Mucosa of rectum (tissue), 2 donors: ENCODE results near the gene LIX1L.

Experiments
- H3K27ac ChIP-seq, 2 donors: one replicate each; pipeline ENCODE4 v1.7.0; 2013; ENCODE audit warnings: inconsistent platforms in 2 of 2, low read depth in 2 of 2, low read length in 2 of 2
- H3K27me3 ChIP-seq, 2 donors: one replicate each; pipeline ENCODE4 v1.7.0; 2013; ENCODE audit warnings: low read length in 2 of 2; ENCODE audit not compliant: control insufficient read depth in 2 of 2, insufficient read depth in 2 of 2
- H3K36me3 ChIP-seq, 2 donors: one replicate each; pipeline ENCODE4 v1.7.0; 2013; ENCODE audit warnings: low read length in 2 of 2; ENCODE audit not compliant: control insufficient read depth in 2 of 2, insufficient read depth in 2 of 2
- H3K4me1 ChIP-seq, 2 donors: one replicate each; pipeline ENCODE4 v1.7.0; 2013; ENCODE audit warnings: low read length in 2 of 2, mild to moderate bottlenecking in 1 of 2; ENCODE audit not compliant: control insufficient read depth in 2 of 2, insufficient read depth in 2 of 2
- H3K4me3 ChIP-seq, 2 donors: one replicate each; pipeline ENCODE4 v1.7.0; 2013; ENCODE audit warnings: low read length in 2 of 2
- H3K9ac ChIP-seq, 2 donors: one replicate each; pipeline ENCODE4 v1.7.0; 2013; ENCODE audit warnings: low read length in 2 of 2, low read depth in 1 of 2, mild to moderate bottlenecking in 1 of 2
- H3K9me3 ChIP-seq, 2 donors: one replicate each; pipeline ENCODE4 v1.7.0; 2013; ENCODE audit warnings: low read length in 2 of 2; ENCODE audit not compliant: control insufficient read depth in 2 of 2
- donor health status: healthy.
- donor health status: Normal muscosa, but diverticular disease.

Gene LIX1L

DNA sequence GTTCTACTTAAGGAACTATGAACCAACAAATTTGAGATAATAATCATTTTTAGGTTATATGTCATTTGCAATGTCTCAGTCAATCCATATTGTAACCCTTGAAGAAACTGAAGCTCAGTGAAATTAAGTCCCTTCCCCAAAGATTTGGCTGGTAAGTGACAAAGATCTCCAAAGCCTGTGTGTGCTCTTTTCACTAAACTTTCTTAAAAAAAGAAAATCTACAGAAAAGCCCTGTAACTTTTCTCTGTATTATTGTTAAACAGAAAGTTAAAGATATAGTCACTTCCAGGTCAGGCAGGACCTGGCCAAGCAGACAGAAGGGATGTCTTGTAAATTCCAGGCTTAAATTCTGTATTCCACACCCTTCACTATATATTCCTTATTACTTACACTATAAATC, 1.5 kb downstream of the LIX1L start:
- Histone ChIP-seq H3K4me3 (peak overlapping the region in 1 of 2 donors; percentile 79), H3K27me3 (peaks cover 5 to 18% of the 10 kb centered on the region in 2 donors), H3K27ac (peak overlapping the region in 1 of 2 donors; percentile 85), H3K9ac (peak overlapping the region; percentile 57 to 68), H3K9me3 (no peaks in the 10 kb centered on the region), H3K36me3 (no peaks in the 10 kb centered on the region), H3K4me1 (peaks cover 24 to 41% of the 10 kb centered on the region in 2 donors)

DNA sequence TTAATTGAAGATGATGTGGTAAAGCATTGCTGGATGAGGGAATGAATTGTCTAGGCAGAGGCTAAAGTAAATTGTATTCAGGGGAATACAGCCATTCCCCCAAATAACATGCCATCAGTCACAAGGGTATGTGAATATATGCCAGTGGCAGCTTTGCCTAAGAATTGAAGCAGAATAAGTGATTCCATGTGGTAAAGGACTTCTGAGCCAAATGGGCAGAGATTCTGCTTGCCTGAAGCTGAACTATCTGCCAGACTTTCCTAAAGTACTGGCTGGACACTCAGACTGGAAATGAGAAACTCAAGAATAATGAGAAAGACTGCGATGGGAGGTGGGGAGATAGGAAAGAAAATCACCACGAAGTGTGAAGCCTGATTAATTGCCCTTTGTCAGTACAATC, 2.4 kb downstream of the LIX1L start:
- H3K9ac ChIP-seq: no peak overlapping the region
- H3K4me3 ChIP-seq: no peak overlapping the region
- H3K4me1 ChIP-seq: peaks cover 16 to 32% of the 10 kb centered on the region in 2 donors
- no peaks in the 10 kb centered on the region for H3K9me3 ChIP-seq
- H3K27ac ChIP-seq: no peak overlapping the region
- no peaks in the 10 kb centered on the region for H3K36me3 ChIP-seq
- H3K27me3 ChIP-seq: peaks cover 0 to 9% of the 10 kb centered on the region in 2 donors

DNA sequence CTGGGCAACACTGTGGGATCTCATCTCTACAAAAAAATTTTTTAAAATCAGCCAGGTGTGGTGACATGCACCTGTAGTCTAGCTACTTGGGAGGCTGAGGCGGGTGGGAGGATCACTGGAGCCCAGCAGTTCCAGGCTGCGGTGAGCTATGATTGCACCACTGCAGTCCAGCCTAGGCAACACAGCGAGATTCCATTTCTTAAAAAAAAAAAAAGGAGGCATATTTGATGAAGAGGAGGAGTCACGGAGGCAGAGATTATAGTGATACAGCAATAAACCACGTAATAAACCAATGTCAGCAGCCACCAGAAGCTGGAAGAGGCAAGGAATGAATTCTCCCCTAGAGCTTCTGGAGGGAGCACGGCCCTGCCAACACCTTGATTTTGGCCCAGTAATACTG, 4.0 kb downstream of the LIX1L start:
- Histone ChIP-seq H3K27ac (no peak overlapping the region), H3K9me3 (no peaks in the 10 kb centered on the region), H3K27me3 (no peaks in the 10 kb centered on the region), H3K36me3 (no peaks in the 10 kb centered on the region), H3K4me3 (no peak overlapping the region), H3K9ac (no peak overlapping the region), H3K4me1 (peaks cover 16 to 29% of the 10 kb centered on the region in 2 donors)

DNA sequence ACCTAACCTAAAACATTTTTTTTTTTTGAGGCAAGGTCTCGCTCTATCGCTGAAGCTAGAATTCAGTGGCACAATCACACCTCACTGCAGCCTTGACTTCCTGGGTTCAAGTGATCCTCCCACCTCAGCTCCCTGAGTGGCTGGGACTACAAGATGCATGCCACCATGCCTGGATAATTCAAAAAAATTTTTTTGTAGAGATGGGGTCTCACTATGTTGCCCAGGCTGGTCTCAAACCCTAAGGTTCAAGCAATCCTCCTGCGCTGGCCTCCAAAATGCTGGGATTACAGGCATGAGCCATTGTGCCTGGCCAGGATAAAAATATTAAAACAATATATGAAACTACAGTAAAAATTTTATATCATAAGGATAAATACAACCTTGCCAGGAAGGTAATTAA, 4.9 kb downstream of the LIX1L start:
- H3K27ac ChIP-seq: no peak overlapping the region
- no peaks in the 10 kb centered on the region for H3K9me3 ChIP-seq
- H3K4me3 ChIP-seq: no peak overlapping the region
- peaks cover 12 to 21% of the 10 kb centered on the region in 2 donors for H3K4me1 ChIP-seq
- H3K27me3 ChIP-seq: no peaks in the 10 kb centered on the region
- H3K36me3 ChIP-seq: no peaks in the 10 kb centered on the region
- H3K9ac ChIP-seq: no peak overlapping the region

DNA sequence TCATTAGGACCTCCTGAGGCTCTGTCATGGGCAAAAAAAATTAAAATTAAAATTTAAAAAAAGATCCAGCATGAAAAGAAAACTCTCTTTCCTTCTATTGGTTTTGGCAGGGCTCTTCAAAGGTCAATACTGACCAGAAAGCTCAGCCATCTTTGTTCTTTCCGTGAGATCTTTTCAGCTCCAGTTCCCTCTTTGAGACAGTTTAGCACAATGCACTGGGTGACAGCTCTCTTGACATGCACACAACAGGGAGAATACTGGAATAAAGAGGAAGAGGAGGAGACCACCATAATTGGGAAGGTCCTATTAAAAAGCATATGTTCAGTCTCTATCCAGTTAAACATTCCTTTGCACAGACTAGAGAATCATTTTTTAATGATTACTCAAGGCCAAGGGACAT, 6.3 kb downstream of the LIX1L start:
- Histone ChIP-seq H3K36me3 (peaks cover 0 to 1% of the 10 kb centered on the region in 2 donors), H3K4me3 (no peak overlapping the region), H3K4me1 (peaks cover 7 to 17% of the 10 kb centered on the region in 2 donors), H3K27ac (no peak overlapping the region), H3K9ac (no peak overlapping the region), H3K9me3 (no peaks in the 10 kb centered on the region), H3K27me3 (no peaks in the 10 kb centered on the region)

DNA sequence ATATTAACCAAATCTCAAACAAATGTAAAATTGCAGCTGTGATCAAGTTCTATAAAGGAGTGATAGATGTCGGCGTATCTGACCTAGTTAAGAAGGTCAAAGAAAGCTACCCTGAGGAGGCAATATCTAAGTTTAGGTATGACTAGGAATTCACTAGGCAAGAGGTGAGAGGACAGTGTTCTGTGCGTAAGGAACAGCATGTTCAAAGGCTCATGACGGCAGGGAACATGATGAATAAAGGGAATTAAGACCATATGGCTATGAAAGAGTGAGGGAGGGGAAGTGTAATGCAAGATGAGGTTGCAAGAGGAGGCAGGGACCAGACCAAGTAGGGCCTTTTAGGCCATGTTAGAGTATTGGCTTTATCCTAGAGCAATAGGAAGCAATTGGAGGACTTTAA, 8.6 kb downstream of the LIX1L start:
- H3K9ac ChIP-seq: no peak overlapping the region
- H3K27ac ChIP-seq: no peak overlapping the region
- H3K4me1 ChIP-seq: peaks cover under 1 to 2% of the 10 kb centered on the region in 2 donors
- H3K27me3 ChIP-seq: no peaks in the 10 kb centered on the region
- no peak overlapping the region for H3K4me3 ChIP-seq
- no peaks in the 10 kb centered on the region for H3K9me3 ChIP-seq
- H3K36me3 ChIP-seq: peaks cover 0 to 3% of the 10 kb centered on the region in 2 donors

DNA sequence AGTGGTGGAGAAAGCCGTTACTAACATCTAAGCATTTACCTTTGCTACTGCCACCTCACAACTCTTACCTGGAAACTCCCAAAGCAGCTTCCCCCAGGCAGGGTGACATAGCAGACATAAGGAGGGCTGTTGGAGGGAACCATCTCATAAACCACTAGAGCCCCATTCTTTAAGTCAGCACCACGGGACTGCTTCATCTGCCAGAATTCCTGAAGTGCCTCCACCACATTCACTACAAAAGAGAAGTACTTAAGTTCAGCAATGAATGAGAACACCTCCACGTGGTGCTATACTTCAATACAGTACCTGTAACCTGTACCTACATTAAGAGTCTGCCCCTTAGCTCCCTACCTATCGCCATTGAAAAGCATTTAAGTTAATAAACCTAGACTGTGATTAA, 10.3 kb downstream of the LIX1L start:
- no peak overlapping the region for H3K9ac ChIP-seq
- H3K4me3 ChIP-seq: no peak overlapping the region
- no peaks in the 10 kb centered on the region for H3K4me1 ChIP-seq
- H3K27ac ChIP-seq: no peak overlapping the region
- no peaks in the 10 kb centered on the region for H3K9me3 ChIP-seq
- peaks cover 0 to 3% of the 10 kb centered on the region in 2 donors for H3K36me3 ChIP-seq
- H3K27me3 ChIP-seq: no peaks in the 10 kb centered on the region

DNA sequence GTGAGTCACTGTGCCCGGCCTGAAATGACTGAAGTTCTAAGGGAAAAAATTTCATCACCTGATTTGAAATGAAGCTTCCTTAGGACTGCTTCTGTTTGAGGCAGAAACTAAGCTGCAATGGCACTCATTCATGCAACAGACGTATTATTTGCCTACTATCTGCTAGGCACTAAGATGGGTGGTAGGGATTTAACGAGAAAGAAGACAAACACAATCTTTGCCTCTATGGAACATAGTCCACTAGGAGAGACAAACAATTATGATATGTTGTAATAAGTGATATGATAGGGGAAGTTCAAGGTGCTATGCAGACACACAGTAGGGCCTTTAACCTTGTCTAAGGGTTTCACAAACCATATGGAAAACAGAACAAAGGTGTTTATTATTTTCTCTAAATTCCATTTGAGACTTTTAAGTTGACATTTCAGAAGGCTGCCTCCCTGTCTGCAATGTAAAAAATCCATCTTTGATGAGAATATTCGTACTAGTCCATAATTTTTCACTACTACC, 11.3 kb downstream of the LIX1L start:
- Histone ChIP-seq H3K27me3 (no peaks in the 10 kb centered on the region), H3K36me3 (peaks cover 0 to 3% of the 10 kb centered on the region in 2 donors), H3K4me3 (no peak overlapping the region), H3K9me3 (no peaks in the 10 kb centered on the region), H3K9ac (no peak overlapping the region), H3K27ac (no peak overlapping the region), H3K4me1 (no peaks in the 10 kb centered on the region)

DNA sequence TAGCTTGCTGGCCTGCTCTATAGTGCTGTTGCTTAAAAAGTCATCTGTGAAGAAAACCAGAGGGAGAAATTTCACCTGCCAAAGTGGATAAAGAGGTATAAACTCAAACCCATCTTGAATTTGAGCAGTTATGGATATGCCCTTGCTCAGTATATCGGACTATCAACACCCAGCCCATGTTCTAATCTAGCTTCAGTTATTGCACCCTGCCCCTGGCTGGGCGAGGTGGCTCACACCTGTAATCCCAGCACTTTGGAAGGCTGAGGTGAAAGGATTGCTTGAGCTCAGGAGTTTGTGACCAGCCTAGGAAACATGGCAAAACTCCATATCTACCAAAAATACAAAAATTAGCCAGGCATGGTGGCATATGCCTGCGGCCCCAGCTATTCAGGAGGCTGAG, 13.3 kb downstream of the LIX1L start:
- no peak overlapping the region for H3K27ac ChIP-seq
- peaks cover 0 to 3% of the 10 kb centered on the region in 2 donors for H3K36me3 ChIP-seq
- no peak overlapping the region for H3K4me3 ChIP-seq
- H3K9me3 ChIP-seq: no peaks in the 10 kb centered on the region
- H3K27me3 ChIP-seq: no peaks in the 10 kb centered on the region
- H3K4me1 ChIP-seq: no peaks in the 10 kb centered on the region
- H3K9ac ChIP-seq: no peak overlapping the region

DNA sequence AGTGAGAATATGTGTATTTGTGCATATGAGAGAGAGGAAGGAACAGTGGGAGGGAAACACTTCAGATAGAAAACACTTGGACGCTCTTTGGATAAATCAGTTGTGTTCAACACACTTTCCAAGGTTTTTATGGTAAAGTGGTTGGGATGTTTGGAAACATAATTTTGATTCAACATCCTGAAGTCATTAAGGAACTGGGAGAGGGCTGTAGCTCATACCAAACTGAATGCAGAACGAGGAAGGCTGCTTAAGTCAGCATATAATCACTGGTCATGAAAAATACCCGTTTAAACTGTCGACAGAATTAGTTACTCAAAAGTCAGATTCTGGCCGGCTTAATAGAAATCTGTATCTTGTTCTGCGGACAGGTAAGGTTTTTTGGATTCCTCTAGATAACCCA, 14.9 kb downstream of the LIX1L start:
- peaks cover 0 to 5% of the 10 kb centered on the region in 2 donors for H3K36me3 ChIP-seq
- no peak overlapping the region for H3K27ac ChIP-seq
- H3K4me3 ChIP-seq: no peak overlapping the region
- no peaks in the 10 kb centered on the region for H3K27me3 ChIP-seq
- H3K4me1 ChIP-seq: no peaks in the 10 kb centered on the region
- no peaks in the 10 kb centered on the region for H3K9me3 ChIP-seq
- H3K9ac ChIP-seq: no peak overlapping the region

DNA sequence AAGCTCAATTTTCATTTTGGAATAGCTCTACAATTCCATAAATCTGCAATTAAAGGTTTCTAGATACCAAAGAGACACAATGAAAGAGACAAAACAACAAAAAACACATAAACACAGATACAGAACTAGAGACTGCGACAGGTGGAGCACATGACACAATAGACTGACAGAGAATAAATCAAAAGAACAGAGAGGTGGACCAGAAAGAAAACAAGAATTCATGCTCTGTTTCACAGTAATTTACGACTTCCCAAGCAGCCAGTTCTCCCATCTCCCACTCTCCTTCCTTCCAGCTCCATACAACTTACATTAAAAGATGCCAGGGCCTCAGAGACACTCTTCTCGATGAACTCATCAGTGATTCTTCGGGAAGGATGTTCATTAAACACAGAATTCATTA, 15.4 kb downstream of the LIX1L start:
- Histone ChIP-seq H3K27me3 (no peaks in the 10 kb centered on the region), H3K36me3 (peaks cover 0 to 5% of the 10 kb centered on the region in 2 donors), H3K27ac (no peak overlapping the region), H3K9ac (no peak overlapping the region), H3K4me1 (no peaks in the 10 kb centered on the region), H3K9me3 (no peaks in the 10 kb centered on the region), H3K4me3 (no peak overlapping the region)
